Inflammatory macrophage treated with lipopolysaccharide for 1 hour (primary cell): ENCODE measurements around the gene MED15.
"Not testable (repeated sequence)": the region's sequence is repeated elsewhere in the genome, so short reads cannot be mapped to it uniquely, and the experiment has no call there.

ENCODE experiments used
- DNase-seq, 2 donors: peaks; one replicate each; pipeline ENCODE4 v3.0.0-alpha.2; 2020 to 2022

MED15 gene, protein sequence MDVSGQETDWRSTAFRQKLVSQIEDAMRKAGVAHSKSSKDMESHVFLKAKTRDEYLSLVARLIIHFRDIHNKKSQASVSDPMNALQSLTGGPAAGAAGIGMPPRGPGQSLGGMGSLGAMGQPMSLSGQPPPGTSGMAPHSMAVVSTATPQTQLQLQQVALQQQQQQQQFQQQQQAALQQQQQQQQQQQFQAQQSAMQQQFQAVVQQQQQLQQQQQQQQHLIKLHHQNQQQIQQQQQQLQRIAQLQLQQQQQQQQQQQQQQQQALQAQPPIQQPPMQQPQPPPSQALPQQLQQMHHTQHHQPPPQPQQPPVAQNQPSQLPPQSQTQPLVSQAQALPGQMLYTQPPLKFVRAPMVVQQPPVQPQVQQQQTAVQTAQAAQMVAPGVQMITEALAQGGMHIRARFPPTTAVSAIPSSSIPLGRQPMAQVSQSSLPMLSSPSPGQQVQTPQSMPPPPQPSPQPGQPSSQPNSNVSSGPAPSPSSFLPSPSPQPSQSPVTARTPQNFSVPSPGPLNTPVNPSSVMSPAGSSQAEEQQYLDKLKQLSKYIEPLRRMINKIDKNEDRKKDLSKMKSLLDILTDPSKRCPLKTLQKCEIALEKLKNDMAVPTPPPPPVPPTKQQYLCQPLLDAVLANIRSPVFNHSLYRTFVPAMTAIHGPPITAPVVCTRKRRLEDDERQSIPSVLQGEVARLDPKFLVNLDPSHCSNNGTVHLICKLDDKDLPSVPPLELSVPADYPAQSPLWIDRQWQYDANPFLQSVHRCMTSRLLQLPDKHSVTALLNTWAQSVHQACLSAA

GRCh38 chr22:20507253-20508066 lies at the start of gene MED15:
Gene MED15, plus strand, starts transcription at chr22:20507610. Its CDS starts 69 bp downstream, at chr22:20507679.
- peak; percentile 85 to 91 for DNase-seq

DNA sequence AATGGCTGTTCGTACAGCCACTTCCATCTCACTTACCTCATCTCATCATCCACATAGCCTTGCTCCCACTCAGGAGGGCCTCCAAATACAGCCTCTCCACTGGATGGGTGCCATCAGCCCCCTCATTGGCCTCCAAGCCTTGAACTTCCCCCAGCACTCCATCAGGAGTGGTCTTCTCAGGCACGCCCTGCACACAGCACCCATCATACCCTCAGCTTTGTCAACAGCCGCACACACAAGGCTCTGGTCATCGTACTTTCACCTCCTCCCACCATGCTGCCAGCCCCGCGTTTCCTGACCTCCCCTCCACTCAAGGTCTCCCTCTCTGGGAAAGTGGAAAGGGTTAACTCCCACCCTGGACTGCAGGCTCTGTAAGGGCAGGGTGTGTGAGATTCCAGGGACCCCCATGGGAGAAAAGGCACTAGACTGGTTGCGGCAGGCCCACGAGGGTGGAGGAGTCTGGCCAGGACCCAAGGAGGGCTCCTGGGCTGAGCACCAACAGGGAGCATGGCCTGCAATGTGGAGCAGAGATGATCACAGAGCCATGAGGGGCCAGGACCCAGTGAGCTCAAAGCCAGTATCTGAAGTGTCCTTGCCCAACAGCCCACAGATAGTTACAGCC lies 48.8 kb upstream of the MED15 start:
- DNase-seq, result no peak

DNA sequence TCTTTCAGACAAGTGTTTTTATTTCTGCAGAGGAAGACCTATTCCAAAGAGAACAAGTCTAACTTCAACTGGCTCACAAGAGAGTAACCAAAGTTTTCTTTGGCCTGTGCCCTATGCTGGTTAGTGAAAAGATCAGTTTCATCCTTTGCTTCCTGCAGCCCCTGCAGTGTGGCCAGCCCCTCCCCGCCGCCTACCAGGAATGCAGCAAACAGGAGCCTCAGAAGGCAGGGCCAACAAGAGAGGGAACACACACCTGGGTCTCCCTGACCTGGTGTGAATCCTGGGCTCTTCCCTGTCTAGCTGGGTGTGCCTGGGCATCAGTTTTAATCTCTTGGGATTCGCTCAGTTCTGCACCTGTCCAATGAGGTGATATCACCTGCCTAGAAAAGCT lies 48.3 kb upstream of the MED15 start:
- DNase-seq, result no peak

- DNase-seq, result no peak
Observed at GRCh38 chr22:20459862-20460261, 47.5 kb upstream of the MED15 start.

DNA sequence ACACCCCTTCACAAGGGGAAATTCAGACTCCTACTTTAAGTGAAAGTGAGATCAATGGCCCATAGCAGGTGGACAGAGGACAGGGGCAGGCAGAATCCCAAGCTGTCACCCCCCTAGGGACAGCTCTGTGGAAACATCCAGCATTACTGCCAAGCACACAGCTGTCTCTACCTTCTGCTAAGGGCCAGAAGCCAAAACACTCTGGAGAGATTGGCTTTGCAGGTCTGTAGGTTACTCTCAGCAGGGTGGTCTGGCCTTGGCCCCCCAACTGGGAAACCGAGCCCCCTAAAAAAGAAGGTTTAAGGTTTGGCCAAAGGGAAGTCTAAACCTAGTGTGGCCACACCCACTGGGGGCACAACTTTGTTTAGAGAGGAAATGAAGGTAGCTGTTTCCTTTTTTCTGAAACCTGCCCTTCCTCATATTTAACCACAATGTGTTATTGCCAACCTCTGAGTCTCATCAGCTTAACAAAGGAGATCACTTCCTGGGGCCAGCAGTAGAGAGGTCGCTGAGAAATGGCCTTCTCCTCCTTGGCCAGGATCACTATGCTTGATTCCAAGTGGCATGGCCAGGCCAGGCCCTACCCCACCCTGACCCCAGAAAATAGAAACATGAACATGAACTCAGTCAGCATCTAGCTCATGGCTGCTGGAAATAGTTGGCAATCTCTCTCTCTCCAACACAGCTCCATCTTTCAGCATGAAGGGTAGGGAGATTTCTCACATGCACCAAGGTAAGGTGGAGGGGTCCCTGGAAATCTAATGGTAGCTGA lies 43.9 kb upstream of the MED15 start:
- DNase-seq, result peak; percentile 18 to 37

DNA sequence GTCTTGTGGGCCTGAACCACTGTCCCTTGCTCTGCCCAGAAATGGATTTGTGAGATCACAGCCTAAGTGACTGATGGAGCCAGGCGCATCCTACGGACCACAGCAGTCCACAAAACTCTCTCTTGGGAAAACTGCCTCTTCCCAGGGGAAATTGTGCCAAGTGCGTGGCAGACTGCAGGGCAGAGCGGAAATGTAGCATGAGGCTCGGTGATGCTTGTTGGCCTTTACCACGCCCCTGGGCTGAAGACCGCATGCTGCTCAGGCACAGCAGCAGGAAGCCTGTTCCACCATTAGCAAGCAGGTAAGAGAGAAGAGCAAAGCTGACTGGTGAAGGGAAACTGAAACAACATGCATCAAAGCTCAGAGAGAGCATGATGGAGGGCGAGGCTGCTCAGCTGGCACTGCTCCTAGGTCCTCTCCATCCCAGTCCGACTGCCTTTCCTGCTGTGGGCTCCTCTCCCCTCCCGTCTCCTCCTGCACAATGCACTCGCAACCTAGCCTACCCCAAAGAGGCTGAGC lies 43.3 kb upstream of the MED15 start:
- DNase-seq, result no peak

GRCh38 chr22:20464912-20465758 lies 42.3 kb upstream of the MED15 start:
- no peak for DNase-seq

- no peak for DNase-seq
Observed at GRCh38 chr22:20465759-20466077, 41.7 kb upstream of the MED15 start.

- DNase-seq, result no peak
Observed at GRCh38 chr22:20466659-20467379, 40.6 kb upstream of the MED15 start.

GRCh38 chr22:20469110-20469868 lies 38.1 kb upstream of the MED15 start:
- no peak for DNase-seq

GRCh38 chr22:20470525-20470924 lies 36.9 kb upstream of the MED15 start:
- DNase-seq, result not testable (repeated sequence)

DNA sequence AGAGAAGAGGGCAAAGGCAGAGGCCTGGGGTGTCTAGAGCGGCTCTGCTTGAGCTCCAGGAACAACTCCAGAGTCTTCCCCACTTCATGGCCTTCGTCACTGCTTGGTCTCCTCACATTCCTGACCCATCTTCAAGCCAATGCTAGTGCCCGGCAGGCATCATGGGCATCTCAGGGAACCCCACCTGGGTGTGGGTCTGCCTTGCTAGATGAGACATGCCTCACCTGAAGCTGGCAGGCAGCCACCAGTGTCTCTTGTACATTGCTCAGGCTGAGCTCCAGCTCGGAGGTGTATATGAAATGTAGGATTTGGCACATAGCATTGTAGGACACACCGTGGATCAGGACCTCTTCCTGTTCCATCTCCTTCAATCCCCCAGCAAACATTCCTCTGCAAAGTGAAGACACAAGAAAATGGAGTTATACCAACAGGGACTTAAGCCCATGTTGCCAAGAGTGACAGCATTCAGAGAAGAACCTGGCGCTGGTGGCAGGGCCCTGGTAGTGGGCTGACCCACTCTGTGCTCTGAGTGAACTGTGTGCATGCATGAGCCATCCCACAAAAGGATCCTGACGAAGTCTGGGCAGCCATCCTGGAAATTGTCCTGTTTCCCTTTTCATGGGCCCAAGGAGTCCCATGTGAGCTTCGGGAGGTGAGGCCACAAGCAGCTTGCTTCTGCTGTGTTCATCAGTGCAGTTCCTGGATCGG lies 36.1 kb upstream of the MED15 start:
- no peak for DNase-seq

DNA sequence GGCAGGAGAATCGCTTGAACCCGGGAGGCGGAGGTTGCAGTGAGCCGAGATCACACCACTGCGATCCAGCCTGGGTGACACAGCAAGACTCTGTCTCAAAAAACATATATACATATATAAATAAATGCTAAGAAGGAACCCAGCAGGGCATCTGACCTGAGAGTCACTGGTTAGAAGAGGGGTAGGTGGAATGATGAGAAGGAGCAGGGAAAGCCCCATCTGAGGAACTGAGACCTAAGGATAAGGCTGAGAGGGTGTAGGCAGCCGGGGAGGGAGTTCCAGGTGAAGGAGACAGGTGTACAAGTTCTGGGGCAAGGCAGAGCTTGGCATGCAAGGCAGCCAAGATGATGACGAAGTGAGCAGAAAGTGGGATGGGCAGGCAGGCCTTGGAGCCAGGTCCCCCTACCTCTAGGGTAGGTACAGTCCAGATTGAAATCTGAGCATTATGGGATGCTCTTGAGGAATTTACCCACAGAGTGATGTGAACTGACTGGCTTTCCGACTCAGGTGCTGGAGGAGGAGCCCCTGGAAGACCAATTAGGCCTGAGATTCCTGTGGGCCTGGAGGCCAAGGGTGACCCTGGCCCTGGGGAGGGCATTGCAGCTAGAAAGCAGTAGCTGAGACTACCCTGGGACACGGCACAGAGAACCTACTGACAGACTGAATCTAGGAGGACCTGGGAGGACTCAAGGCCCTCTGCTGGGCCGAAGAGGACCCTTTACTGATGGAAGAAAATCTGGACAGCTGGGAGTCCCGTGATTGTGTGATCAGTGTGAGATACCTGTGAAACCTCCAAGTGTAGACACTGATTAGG lies 34.6 kb upstream of the MED15 start:
- no peak for DNase-seq

DNA sequence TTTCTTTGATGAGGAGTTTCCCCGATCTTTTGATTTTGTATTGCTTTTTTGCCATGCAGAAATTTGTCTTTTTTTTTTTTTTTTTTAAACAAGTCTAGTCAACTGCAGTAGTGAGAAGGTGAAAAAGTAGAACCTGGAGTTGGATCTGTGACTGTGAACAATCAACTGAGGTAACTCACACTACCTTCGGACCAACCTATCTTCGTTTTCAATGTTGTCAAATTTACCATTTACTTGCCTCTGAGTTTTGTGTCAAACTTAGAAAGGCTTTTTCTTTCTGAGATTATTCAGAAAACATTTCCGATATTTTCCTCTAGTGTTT lies 32.3 kb upstream of the MED15 start:
- DNase-seq, result no peak

GRCh38 chr22:20475569-20475968 lies 31.8 kb upstream of the MED15 start:
- not testable (repeated sequence) for DNase-seq

- DNase-seq, result not testable (repeated sequence)
Observed at GRCh38 chr22:20478059-20478458, 29.4 kb upstream of the MED15 start.

- no peak for DNase-seq
Observed at GRCh38 chr22:20479612-20480196, 27.7 kb upstream of the MED15 start.

DNA sequence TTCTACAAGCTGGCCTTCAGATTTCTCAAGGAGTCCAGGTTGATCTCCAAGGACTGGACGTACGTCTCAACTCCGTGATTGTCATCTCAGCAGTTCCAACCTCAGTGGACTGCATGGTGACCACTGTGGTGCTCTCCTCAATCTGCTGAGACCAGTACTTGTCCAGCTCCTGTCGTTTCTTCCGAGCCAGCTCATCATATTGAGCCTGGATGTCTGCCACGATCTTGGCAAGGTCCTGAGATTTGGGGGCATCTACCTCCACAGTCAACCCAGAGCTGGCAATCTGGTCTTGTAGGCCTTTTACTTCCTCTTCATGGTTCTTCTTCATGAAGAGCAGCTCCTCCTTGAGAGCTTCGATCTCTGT lies 24.3 kb upstream of the MED15 start:
- DNase-seq, result not testable (repeated sequence)
